GM21528 (cell line): ENCODE measurements around the gene LRFN3.
"Not testable (repeated sequence)": the region's sequence is repeated elsewhere in the genome, so short reads cannot be mapped to it uniquely, and the experiment has no call there.

Experiments used
- ATAC-seq: cut with Tn5 transposase; IDR thresholded peaks from one replicate; pipeline ENCODE4 v1.9.1; 2021; ENCODE audit warnings: mild to moderate bottlenecking, moderate library complexity; ENCODE audit not compliant: unreplicated experiment, low FRiP score

The LRFN3 gene

DNA sequence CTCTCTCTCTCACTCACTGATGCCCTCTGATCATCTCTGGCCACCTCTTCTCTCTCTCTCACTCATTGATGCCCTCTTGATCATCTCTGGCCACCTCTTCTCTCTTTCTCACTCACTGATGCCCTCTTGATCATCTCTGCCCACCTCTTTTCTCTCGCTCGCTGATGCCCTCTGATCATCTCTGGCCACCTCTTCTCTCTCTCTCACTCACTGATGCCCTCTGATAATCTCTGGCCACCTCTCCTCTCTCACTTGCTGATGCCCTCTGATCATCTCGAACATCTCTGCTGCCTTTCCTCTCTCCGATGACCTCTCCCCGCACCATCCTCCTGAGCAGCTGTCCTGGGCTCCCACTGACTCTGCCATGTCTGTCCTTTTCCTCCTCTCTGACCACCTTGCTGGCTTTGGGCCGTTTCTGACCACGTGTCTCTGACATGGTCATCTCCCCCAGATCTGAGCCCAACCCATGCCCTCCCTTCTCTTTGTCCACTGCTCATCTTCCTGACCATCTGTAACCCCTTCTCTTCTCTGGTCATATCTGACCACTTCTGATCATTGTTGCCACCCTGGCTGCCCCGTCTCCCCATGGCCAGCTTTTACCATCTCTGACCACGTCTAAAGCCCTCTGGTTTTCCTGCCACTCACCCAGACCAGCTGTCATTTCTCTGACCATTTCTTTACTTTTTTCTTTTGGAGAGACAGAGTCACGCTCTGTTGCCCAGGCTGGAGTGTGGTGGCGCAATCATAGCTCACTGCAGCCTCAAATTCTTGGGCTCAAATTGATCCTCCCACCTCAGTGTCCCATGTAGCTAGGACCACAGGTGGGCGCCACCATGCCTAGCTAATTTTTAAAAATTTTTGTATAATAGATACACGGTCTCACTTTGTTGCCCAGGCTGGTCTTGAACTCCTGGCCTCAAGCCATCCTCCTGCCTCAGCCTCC lies 2.4 kb downstream of the LRFN3 start:
- ATAC-seq: no peak

DNA sequence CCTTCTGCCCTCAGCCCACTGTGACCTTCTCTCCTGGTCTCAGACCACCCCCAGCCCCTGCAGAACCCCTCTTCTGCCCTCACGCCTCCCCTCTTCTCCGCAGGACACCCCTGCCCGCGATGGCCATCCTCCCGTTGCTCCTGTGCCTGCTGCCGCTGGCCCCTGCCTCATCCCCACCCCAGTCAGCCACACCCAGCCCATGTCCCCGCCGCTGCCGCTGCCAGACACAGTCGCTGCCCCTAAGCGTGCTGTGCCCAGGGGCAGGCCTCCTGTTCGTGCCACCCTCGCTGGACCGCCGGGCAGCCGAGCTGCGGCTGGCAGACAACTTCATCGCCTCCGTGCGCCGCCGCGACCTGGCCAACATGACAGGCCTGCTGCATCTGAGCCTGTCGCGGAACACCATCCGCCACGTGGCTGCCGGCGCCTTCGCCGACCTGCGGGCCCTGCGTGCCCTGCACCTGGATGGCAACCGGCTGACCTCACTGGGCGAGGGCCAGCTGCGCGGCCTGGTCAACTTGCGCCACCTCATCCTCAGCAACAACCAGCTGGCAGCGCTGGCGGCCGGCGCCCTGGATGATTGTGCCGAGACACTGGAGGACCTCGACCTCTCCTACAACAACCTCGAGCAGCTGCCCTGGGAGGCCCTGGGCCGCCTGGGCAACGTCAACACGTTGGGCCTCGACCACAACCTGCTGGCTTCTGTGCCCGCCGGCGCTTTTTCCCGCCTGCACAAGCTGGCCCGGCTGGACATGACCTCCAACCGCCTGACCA lies 3.3 kb downstream of the LRFN3 start:
- ATAC-seq: no peak

DNA sequence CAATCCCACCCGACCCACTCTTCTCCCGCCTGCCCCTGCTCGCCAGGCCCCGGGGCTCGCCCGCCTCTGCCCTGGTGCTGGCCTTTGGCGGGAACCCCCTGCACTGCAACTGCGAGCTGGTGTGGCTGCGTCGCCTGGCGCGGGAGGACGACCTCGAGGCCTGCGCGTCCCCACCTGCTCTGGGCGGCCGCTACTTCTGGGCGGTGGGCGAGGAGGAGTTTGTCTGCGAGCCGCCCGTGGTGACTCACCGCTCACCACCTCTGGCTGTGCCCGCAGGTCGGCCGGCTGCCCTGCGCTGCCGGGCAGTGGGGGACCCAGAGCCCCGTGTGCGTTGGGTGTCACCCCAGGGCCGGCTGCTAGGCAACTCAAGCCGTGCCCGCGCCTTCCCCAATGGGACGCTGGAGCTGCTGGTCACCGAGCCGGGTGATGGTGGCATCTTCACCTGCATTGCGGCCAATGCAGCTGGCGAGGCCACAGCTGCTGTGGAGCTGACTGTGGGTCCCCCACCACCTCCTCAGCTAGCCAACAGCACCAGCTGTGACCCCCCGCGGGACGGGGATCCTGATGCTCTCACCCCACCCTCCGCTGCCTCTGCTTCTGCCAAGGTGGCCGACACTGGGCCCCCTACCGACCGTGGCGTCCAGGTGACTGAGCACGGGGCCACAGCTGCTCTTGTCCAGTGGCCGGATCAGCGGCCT lies 4.1 kb downstream of the LRFN3 start:
- no peak for ATAC-seq

DNA sequence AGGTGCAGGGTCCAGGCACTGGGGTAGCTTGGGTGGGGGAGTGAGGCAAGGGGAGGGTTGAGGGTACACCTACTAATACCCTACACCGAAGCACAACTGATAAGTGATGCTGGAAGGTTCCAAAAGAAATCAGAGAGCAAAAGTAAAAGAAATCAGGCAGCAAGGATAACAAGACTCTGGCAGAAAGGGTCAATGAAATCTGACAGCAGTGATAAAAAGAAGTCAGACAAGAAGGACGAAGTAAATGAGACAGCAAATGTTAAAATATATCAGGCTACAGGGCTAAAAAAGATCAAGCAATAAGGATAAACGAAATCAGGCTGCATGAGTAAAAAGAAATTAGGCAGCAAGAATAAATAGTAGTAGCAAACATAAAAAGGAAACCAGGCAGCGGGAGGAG lies 4.7 kb downstream of the LRFN3 start:
- no peak for ATAC-seq

DNA sequence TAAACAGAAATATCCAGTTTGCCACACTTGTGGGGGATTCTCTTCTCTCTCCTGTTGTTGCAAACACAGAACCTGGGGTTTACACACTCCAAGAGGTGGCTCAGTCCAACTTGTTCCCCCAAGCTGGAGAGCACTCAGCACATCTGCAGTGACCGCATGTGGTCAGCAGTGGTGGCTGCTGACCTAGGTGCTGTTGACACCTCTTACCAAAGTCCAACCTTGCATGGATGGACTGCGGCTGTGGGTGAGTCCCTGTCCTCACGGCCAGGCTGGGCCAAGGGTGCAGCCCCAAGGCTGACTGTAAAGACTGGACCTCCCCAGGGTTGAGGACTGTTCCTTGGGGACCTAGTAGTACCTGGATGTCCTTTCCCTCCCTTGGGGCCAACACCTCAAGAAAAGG lies 6.1 kb downstream of the LRFN3 start:
- ATAC-seq: no peak

DNA sequence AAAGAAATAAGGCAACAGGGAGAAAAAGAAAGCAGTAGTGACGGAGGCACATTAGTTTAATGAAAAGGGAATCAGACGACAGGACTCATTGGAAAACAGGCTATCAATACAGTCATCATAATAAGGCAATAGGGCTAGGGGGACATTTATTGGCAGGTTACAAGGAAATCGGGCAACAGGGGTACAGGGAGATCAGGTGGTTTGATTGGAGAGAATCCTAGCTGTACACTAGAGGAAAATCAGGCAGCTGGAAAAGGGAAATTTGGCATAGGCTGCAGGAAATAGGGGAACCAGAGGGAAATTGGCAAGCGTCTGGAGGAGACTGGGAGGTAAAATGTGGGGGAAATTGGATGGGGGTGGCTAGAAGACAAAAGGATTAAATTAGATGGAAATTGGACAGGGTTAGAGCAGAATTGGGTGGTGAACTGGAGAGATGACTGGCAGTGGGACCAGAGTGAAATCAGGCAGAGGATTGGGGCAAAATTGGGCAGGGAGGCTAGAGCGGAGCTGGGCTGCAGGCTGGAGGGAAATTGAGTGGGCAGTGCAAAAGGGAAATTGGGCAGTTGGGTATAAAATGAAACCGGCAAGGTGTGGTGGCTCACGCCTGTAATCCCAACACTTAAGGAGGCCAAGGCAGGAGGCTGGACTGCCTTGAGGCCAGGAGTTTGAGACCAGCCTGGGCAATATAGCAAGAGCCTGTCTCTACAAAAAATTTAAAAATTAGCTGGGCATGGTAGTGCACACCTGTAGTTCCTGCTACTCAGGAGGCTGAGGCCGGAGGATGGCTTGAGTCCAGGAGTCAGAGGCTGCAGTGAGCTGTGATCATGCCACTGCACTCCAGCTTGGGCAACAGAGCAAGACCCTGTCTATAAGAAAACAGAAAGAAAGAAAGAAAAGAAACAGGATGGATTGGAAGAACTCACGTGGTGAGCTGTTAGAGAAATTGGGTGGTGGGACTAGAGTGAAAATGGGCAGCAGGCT lies 7.4 kb downstream of the LRFN3 start:
- no peak for ATAC-seq

DNA sequence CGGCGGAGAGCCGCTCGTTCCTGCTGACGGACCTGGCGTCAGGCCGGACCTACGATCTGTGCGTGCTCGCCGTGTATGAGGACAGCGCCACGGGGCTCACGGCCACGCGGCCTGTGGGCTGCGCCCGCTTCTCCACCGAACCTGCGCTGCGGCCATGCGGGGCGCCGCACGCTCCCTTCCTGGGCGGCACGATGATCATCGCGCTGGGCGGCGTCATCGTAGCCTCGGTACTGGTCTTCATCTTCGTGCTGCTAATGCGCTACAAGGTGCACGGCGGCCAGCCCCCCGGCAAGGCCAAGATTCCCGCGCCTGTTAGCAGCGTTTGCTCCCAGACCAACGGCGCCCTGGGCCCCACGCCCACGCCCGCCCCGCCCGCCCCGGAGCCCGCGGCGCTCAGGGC lies 8.4 kb downstream of the LRFN3 start:
- no peak for ATAC-seq

DNA sequence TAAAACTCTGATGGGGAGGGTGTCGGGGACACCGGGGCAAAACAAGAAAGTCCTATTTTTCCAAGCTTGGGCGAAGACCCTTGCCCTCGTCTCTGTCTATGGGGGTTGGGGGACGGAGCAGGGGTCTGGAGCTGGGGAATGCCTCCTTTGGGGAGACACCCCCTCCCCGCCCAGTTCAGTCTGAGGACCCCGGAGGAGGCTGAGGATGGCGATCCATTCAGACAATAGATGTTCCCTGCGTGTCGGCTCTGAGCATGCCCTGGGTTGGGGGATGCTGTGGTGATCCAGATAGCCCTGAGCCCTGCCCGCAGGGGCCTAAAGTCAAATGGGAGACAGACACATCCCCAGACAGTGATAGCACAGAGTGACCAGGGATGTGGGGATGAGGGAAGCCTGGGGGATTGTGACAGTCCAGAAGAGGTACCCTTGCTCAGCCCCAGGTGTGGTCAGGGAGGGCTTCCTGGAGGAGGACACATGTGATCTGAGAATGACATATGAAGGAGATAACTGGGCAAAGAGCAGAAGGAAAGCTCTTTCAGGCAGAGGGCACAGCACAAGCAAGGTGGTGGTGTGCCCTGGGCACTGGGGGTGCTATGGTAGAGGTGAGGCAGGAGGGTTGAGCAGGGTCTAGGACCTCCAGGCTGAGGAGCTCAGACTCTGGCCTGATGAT lies 9.1 kb downstream of the LRFN3 start:
- ATAC-seq: no peak

DNA sequence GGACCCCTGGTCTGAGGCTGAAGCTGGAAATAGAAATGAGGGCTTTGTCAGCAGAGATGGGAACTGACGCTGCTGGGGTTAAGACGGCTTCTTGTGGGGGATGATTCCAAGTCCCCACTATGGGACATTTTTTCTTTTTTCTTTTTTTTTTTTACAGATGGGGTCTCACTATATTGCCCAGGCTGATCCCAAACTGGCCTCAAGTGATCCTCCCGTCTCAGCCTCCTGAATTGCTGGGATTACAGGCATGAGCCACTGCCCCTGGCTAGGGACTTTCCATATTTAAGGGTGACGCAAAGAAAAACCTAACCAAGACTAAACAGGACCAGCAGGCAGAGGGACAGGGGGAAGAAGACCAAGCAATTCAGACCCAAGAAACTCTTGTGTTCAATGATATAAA lies 10.0 kb downstream of the LRFN3 start:
- ATAC-seq: no peak

DNA sequence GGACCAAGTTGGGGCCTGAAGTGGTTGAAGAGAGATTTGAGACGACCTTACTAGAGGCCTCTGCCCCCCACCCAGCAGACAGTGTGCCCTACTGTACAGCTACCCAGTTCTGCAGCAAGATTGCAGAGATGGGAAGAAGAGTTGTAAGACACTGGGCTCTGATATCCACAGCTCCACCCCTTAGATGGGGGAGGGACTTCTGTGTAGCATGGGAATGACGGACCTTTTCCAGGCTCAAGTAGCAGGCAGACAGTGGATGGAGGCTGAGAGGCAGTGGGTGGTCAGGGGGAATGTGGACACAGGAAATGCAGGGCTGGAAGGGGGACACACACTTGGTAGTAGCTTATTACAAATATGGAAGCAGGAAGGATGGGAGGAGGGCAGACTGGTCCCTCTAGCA lies 13.0 kb downstream of the LRFN3 start:
- ATAC-seq: no peak

DNA sequence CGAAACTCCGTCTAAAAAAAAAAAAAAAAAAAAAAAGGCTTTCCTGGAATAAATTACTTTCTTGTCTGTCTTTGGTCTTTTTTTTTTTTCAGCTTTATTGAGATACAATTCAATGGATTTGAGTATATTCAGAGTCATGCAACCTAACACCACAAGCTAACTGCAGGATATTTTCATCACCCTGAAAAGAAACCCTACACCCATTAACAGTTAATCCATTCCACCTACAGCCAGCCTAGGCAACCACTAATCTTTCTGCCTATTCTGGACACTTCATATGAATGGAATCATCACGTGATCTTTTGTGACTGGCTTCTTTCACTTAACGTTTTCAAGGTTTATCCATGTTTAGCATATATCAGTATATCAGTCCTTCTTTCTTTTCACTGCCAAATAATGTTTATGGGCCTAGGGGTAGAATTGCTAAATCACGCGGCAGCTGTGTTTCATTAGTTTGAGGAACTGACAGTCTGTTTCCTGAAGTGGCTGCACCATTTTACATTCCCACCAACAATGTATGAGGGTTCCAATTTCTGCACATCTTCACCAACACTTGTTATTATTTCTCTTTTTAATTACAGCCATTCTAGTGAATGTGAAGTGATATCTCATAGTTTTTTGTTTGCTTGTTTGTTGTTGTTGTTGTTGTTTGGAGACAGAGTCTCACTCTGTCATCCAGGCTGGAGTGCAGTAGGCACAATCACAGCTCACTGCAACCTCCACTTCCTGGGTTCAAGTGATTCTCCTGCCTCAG lies 19.9 kb downstream of the LRFN3 start:
- ATAC-seq: no peak

DNA sequence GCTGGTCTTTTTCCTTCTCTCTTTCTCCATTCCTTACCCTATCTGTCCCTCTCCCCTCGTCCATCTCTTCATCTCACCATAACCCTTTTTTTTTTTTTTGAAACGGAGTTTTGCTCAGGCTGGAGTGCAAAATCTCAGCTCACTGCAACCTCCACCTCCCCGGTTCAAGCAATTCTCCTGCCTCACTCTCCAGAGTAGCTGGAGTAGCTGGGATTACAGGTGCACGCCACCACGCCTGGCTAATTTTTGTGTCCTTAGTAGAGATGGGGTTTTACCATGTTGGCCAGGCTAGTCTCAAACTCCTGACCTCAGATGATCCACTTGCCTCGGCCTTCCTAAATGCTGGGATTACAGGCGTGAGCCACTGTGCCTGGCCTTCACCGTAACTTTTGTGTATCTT lies 21.2 kb downstream of the LRFN3 start:
- not testable (repeated sequence) for ATAC-seq

DNA sequence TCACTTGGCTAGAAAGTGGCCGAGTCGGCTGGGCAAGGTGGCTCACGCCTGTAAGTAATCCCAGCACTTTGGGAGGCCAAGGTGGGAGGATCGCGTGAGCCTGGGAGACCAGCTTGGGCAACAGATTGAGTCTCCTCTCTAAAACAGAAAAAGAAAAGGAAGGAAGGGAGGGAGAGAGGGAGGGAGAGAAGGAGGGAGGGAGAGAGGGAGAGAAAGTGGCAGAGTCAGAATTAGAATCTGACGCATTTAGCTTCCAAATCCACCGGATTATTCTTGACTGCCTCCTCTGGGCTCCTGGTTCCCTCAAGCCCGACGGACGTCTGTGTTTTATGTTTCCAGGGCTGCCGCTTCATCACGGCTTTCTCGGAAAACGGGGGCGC lies 22.5 kb downstream of the LRFN3 start:
- ATAC-seq: no peak

DNA sequence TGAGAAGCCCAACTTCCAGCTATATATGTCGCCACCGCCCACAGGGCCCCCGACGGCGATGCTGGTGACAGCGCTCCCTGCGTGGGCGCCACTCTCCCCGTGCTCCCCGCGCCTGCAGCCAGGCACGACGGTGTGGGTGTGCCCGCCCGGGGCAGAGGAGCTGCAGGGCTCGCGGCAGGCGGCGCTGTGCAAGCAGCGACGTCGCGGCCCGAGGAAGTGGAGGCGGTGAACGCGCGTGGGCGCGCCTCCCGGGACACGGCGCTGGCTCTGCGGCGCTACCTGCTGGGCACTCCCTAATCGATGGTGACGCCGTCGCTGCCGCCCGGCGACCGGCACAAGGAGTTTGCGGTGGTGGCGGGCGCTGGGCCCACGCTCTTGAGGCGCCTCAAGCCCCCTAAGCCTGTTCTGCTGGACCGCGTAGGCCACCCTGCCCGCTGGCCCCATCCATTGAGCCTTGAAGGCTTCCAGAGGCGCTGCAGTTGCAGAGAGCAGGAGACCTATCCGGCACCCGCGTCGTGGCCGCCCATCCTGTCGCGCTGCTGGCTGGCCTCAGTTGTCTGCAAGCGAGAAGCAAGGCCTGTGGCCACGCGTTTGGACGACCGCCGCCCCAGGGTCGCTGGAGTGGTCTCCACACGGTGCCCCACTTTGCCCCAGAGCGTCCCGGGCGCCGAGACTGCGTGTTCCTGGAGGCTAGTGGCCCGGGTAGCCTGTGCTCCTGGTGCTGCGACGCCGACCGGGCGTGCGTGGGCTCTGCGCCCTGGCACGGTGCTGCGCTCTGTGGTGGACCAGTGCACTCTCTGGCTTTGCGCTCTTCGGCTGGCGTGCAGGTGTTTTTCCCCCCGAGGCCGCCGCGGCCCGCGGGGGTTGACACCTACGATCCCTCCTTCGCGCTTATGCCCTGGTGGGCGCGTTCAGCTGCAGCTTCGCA lies 23.1 kb downstream of the LRFN3 start:
- ATAC-seq: no peak

DNA sequence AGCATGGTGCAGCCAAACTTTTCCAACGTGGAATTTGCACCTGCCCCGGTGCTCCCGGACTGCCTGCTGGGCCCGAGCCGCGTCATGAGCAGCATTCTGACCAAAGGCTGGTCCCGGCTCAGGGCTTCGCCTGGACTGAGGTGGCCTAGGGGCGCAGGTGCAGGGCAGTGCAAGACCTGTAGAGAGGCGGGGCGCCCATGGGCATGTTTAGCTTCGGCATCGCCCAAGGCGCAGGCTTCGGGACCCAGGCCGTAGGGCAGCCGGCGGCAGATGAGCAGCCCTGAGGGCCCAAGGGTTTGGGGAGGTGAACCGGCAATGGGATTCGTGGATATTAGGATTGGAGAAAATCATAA lies 23.8 kb downstream of the LRFN3 start:
- no peak for ATAC-seq

DNA sequence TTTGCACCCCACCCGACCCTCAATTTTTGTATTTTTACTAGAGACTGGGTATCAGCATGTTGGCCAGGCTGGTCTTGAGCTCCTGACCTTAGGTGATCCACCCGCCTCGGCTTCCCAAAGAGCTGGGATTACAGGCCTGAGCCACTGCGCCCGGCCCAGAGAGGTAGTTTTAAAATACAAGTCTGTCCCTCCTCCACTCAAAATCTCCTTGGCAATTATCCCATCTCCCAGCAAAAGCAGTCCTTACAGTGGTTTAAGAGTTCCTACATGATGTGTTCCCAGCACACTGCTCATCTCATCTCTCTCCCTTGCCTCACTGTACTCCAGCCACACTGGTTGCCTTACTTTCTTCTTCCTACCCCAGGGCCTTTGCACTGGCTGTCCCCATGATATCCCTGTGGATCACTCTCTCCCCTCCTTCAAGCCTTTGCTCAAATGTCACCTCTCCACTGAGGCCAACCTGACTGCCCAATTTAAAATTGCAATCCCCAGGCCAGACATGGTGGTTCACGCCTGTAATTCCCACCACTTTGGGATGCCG lies 24.3 kb downstream of the LRFN3 start:
- no peak for ATAC-seq

DNA sequence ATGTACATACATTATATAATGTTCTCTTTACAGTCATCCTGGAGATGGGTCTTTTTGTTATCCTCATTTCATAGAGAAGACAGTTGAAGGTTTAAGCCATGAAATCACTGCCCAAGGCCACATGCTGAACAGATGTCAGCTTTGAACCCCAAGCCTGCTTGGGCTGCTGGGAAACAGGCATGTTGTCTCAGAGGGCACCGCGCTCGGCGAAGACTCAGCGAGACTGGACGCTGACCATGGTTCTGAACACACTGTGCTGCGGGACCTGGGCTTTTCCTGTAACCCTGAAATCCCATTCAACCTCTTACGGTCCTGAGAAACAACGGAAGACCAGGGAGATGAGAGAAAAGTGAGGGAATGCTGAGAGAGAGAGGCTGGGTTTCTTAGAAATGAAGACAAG lies 27.3 kb downstream of the LRFN3 start:
- ATAC-seq: no peak

DNA sequence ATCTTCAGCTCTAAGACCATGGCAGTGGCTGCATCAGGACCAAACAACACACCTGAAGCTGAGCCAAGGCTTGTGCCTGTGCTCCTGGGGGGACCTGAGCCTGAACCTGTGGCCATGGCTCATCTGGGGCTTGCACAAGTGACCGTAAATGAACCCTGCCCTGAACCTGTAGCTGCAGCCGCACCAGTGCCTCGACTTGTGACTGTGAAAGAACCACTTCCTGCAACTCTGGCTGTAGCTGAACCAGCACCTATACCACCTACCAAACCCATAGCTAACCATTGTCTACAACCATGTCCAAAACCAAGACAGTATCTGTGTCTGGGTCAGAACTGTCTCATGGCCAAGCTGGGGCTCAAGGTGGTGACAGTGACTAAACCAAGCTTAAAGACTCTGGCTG lies 30.6 kb downstream of the LRFN3 start:
- no peak for ATAC-seq
